Measurements from ENCODE around the gene MAPK8IP3.

Gene MAPK8IP3

DNA sequence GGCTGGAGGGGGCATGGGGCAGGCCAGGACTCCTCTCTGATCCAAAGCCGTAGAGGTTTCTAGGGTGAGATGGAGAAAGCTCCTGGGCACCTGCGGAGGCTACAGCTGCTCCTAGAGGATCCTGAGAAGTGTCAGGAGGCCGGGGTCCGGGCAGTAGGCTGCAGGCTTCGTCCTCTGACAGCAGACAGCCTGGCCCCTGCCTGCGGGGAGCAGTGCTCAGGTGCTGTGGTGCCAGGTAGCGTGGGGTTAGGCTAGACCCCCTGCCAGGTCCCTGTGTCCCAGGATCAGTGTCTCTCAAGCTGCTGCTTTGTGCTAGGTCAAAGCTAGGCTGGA, 68.4 kb downstream of the MAPK8IP3 start:
- Histone ChIP-seq H3K36me3 (ENCODE audit: control insufficient read depth in 4 of 4, insufficient read depth in 4 of 4, low read length in 3 of 4) (peaks cover 0 to 64% (median 29%) of the 10 kb centered on the region in 4 experiments), H3K27ac (ENCODE audit: insufficient read depth in 1 of 2, low read depth in 1 of 2, low read length in 2 of 2, poor library complexity in 1 of 2, severe bottlenecking in 2 of 2) (no peak overlapping the region), H3K4me1 (ENCODE audit: control extremely low read depth in 1 of 4, control insufficient read depth in 4 of 4, insufficient read depth in 4 of 4, low read length in 3 of 4) (peaks cover 5 to 34% (median 32%) of the 10 kb centered on the region in 4 experiments), H3K4me3 (ENCODE audit: control insufficient read depth in 1 of 7, extremely low read depth in 1 of 7, insufficient read depth in 4 of 7, low read depth in 2 of 7, low read length in 6 of 7) (peak overlapping the region in 5 of 7 experiments; percentile 34 to 94 (median 88)), H3K9me3 (ENCODE audit: control extremely low read depth in 1 of 5, control insufficient read depth in 4 of 5, insufficient read depth in 2 of 5, low read depth in 1 of 5, low read length in 4 of 5) (no peaks in the 10 kb centered on the region), H3K27me3 (replicated peaks in 2 of 5; ENCODE audit: control insufficient read depth in 4 of 5, insufficient read depth in 5 of 5, low read length in 4 of 5) (no peaks in the 10 kb centered on the region)
- ChIA-PET CTCF (interaction anchor here (1.0 to 2.3 kb wide), 5 partner anchors 8 to 152 kb away, joined by 3 to 10 read pairs (median 4); partner anchors contain the start of genes NUBP2 and SPSB3), POLR2A (interaction anchor here (0.6 to 1.1 kb wide), 2 partner anchors 7 to 97 kb away, joined by 3 read pairs; partner anchors contain the start of gene JPT2)
- WGBS (ENCODE audit: insufficient coverage) = 92% methylated on average over 7 of the region's 7 CpGs
- DNase-seq = no peak

GRCh38 chr16:1775006-1775845, 69.2 kb downstream of the MAPK8IP3 start:
- H3K27ac ChIP-seq (ENCODE audit: insufficient read depth in 1 of 2, low read depth in 1 of 2, low read length in 2 of 2, poor library complexity in 1 of 2, severe bottlenecking in 2 of 2) = no peak overlapping the region
- WGBS (ENCODE audit: insufficient coverage) = 96% methylated on average over 29 of the region's 30 CpGs
- no peaks in the 10 kb centered on the region for H3K27me3 ChIP-seq (replicated peaks in 2 of 5; ENCODE audit: control insufficient read depth in 4 of 5, insufficient read depth in 5 of 5, low read length in 4 of 5)
- DNase-seq = no peak
- H3K4me1 ChIP-seq (ENCODE audit: control extremely low read depth in 1 of 4, control insufficient read depth in 4 of 4, insufficient read depth in 4 of 4, low read length in 3 of 4) = peaks cover 5 to 32% (median 31%) of the 10 kb centered on the region in 4 experiments
- CTCF ChIA-PET = interaction anchor here (1.0 to 1.6 kb wide), 4 partner anchors 7 to 151 kb away, joined by 3 to 9 read pairs (median 4); partner anchors contain the start of genes NUBP2 and SPSB3
- peaks cover 0 to 64% (median 35%) of the 10 kb centered on the region in 4 experiments for H3K36me3 ChIP-seq (ENCODE audit: control insufficient read depth in 4 of 4, insufficient read depth in 4 of 4, low read length in 3 of 4)
- POLR2A ChIA-PET = interaction anchor here (0.6 kb wide), 1 partner anchor 25 kb away, joined by 3 read pairs; no protein-coding TSS in a partner anchor
- no peak overlapping the region for H3K4me3 ChIP-seq (ENCODE audit: control insufficient read depth in 1 of 7, extremely low read depth in 1 of 7, insufficient read depth in 4 of 7, low read depth in 2 of 7, low read length in 6 of 7)
- H3K9me3 ChIP-seq (ENCODE audit: control extremely low read depth in 1 of 5, control insufficient read depth in 4 of 5, insufficient read depth in 2 of 5, low read depth in 1 of 5, low read length in 4 of 5) = no peaks in the 10 kb centered on the region

- Histone ChIP-seq H3K4me3 (ENCODE audit: control insufficient read depth in 1 of 7, extremely low read depth in 1 of 7, insufficient read depth in 4 of 7, low read depth in 2 of 7, low read length in 6 of 7) (no peak overlapping the region), H3K36me3 (ENCODE audit: control insufficient read depth in 4 of 4, insufficient read depth in 4 of 4, low read length in 3 of 4) (peaks cover 0 to 63% (median 41%) of the 10 kb centered on the region in 4 experiments), H3K9me3 (ENCODE audit: control extremely low read depth in 1 of 5, control insufficient read depth in 4 of 5, insufficient read depth in 2 of 5, low read depth in 1 of 5, low read length in 4 of 5) (no peaks in the 10 kb centered on the region), H3K27ac (ENCODE audit: insufficient read depth in 1 of 2, low read depth in 1 of 2, low read length in 2 of 2, poor library complexity in 1 of 2, severe bottlenecking in 2 of 2) (no peak overlapping the region), H3K4me1 (ENCODE audit: control extremely low read depth in 1 of 4, control insufficient read depth in 4 of 4, insufficient read depth in 4 of 4, low read length in 3 of 4) (peaks cover 5 to 27% (median 27%) of the 10 kb centered on the region in 4 experiments), H3K27me3 (replicated peaks in 2 of 5; ENCODE audit: control insufficient read depth in 4 of 5, insufficient read depth in 5 of 5, low read length in 4 of 5) (no peaks in the 10 kb centered on the region)
- POLR2A ChIA-PET = interaction anchor here (0.6 kb wide), 1 partner anchor 26 kb away, joined by 3 read pairs; no protein-coding TSS in a partner anchor
- DNase-seq = no peak
- 90% methylated on average over 24 of the region's 28 CpGs for WGBS (ENCODE audit: insufficient coverage)
- CTCF ChIA-PET = interaction anchor here (1.2 to 1.6 kb wide), 2 partner anchors 12 to 40 kb away, joined by 3 to 4 read pairs; no protein-coding TSS in a partner anchor
Observed at GRCh38 chr16:1775846-1776671, 70.1 kb downstream of the MAPK8IP3 start.

DNA sequence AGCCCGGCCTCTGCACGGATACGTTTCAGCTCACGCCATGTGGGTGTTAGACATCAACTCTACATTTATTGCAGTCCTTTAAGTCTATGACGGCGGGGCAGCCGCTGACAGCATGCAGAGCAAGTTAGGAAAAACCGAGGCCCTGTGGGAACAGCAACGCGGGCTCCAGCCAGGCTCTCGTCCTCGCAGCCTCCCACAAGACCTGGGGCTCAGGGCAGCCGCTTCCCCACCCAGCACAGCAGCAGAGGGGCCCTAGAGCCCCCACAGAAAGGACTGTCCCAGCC, 70.6 kb downstream of the MAPK8IP3 start:
- Histone ChIP-seq H3K9me3 (ENCODE audit: control extremely low read depth in 1 of 5, control insufficient read depth in 4 of 5, insufficient read depth in 2 of 5, low read depth in 1 of 5, low read length in 4 of 5) (no peaks in the 10 kb centered on the region), H3K4me3 (ENCODE audit: control insufficient read depth in 1 of 7, extremely low read depth in 1 of 7, insufficient read depth in 4 of 7, low read depth in 2 of 7, low read length in 6 of 7) (no peak overlapping the region), H3K36me3 (ENCODE audit: control insufficient read depth in 4 of 4, insufficient read depth in 4 of 4, low read length in 3 of 4) (peaks cover 0 to 64% (median 42%) of the 10 kb centered on the region in 4 experiments), H3K27me3 (replicated peaks in 2 of 5; ENCODE audit: control insufficient read depth in 4 of 5, insufficient read depth in 5 of 5, low read length in 4 of 5) (no peaks in the 10 kb centered on the region), H3K27ac (ENCODE audit: insufficient read depth in 1 of 2, low read depth in 1 of 2, low read length in 2 of 2, poor library complexity in 1 of 2, severe bottlenecking in 2 of 2) (no peak overlapping the region), H3K4me1 (ENCODE audit: control extremely low read depth in 1 of 4, control insufficient read depth in 4 of 4, insufficient read depth in 4 of 4, low read length in 3 of 4) (peaks cover 5 to 33% (median 31%) of the 10 kb centered on the region in 4 experiments)
- no peak for DNase-seq
- 99% methylated on average over 13 of the region's 13 CpGs for WGBS (ENCODE audit: insufficient coverage)
- ChIA-PET POLR2A (no interaction called here), CTCF (interaction anchor here (1.6 kb wide), 1 partner anchor 12 kb away, joined by 4 read pairs; no protein-coding TSS in a partner anchor)

- no peaks in the 10 kb centered on the region for H3K27me3 ChIP-seq (replicated peaks in 2 of 5; ENCODE audit: control insufficient read depth in 4 of 5, insufficient read depth in 5 of 5, low read length in 4 of 5)
- H3K9me3 ChIP-seq (ENCODE audit: control extremely low read depth in 1 of 5, control insufficient read depth in 4 of 5, insufficient read depth in 2 of 5, low read depth in 1 of 5, low read length in 4 of 5) = no peaks in the 10 kb centered on the region
- no peak overlapping the region for H3K27ac ChIP-seq (ENCODE audit: insufficient read depth in 1 of 2, low read depth in 1 of 2, low read length in 2 of 2, poor library complexity in 1 of 2, severe bottlenecking in 2 of 2)
- H3K4me3 ChIP-seq (ENCODE audit: control insufficient read depth in 1 of 7, extremely low read depth in 1 of 7, insufficient read depth in 4 of 7, low read depth in 2 of 7, low read length in 6 of 7) = no peak overlapping the region
- ChIA-PET POLR2A (interaction anchor here (1.1 kb wide), 1 partner anchor 11 kb away, joined by 3 read pairs; no protein-coding TSS in a partner anchor), CTCF (no interaction called here)
- no peak for DNase-seq
- H3K4me1 ChIP-seq (ENCODE audit: control extremely low read depth in 1 of 4, control insufficient read depth in 4 of 4, insufficient read depth in 4 of 4, low read length in 3 of 4) = peaks cover 5 to 33% (median 31%) of the 10 kb centered on the region in 4 experiments
- 94% methylated on average over 19 of the region's 22 CpGs for WGBS (ENCODE audit: insufficient coverage)
- H3K36me3 ChIP-seq (ENCODE audit: control insufficient read depth in 4 of 4, insufficient read depth in 4 of 4, low read length in 3 of 4) = peaks cover 0 to 62% (median 42%) of the 10 kb centered on the region in 4 experiments
Observed at GRCh38 chr16:1776991-1777374, 71.0 kb downstream of the MAPK8IP3 start.

GRCh38 chr16:1777375-1778199, 71.6 kb downstream of the MAPK8IP3 start:
- ChIA-PET POLR2A (interaction anchor here (0.6 to 1.1 kb wide), 2 partner anchors 12 to 24 kb away, joined by 3 to 4 read pairs; no protein-coding TSS in a partner anchor), CTCF (no interaction called here)
- no peak for DNase-seq
- WGBS (ENCODE audit: insufficient coverage) = 95% methylated on average over 34 of the region's 36 CpGs
- Histone ChIP-seq H3K27me3 (replicated peaks in 2 of 5; ENCODE audit: control insufficient read depth in 4 of 5, insufficient read depth in 5 of 5, low read length in 4 of 5) (no peaks in the 10 kb centered on the region), H3K4me1 (ENCODE audit: control extremely low read depth in 1 of 4, control insufficient read depth in 4 of 4, insufficient read depth in 4 of 4, low read length in 3 of 4) (peaks cover 5 to 27% (median 26%) of the 10 kb centered on the region in 4 experiments), H3K4me3 (ENCODE audit: control insufficient read depth in 1 of 7, extremely low read depth in 1 of 7, insufficient read depth in 4 of 7, low read depth in 2 of 7, low read length in 6 of 7) (no peak overlapping the region), H3K36me3 (ENCODE audit: control insufficient read depth in 4 of 4, insufficient read depth in 4 of 4, low read length in 3 of 4) (peaks cover 0 to 61% (median 42%) of the 10 kb centered on the region in 4 experiments), H3K9me3 (ENCODE audit: control extremely low read depth in 1 of 5, control insufficient read depth in 4 of 5, insufficient read depth in 2 of 5, low read depth in 1 of 5, low read length in 4 of 5) (no peaks in the 10 kb centered on the region), H3K27ac (ENCODE audit: insufficient read depth in 1 of 2, low read depth in 1 of 2, low read length in 2 of 2, poor library complexity in 1 of 2, severe bottlenecking in 2 of 2) (no peak overlapping the region)
